Epithelial cell of proximal tubule (primary cell): ENCODE results near the gene C2CD3. TPM values are rescaled to one million over a fixed set of nuclear protein-coding genes. Genes with fewer than 3 reads are reported as not detected.

Experiments
- DNase-seq: peaks from one replicate; pipeline ENCODE4 v3.0.0-alpha.2; 2011; ENCODE audit warnings: low read depth
- H3K4me3 ChIP-seq: 2 replicates; pipeline ENCODE4 v1.5.1; 2011; ENCODE audit warnings: low read depth, mild to moderate bottlenecking, low read length
- total RNA-seq: library from RNA; depleted of rRNA; stranded (reverse); fragments of >200 nt; gene quantifications from 2 replicates; pipeline ENCODE4 v1.2.3, GENCODE V29; 2015
- TF ChIP-seq, protein P1 (sequence below): conservative IDR thresholded peaks from 2 replicates; pipeline ENCODE4 v1.5.1; 2012; ENCODE audit warnings: low read depth, mild to moderate bottlenecking, low read length

C2CD3 gene
- total RNA-seq, 1 donor from 2014 or later, result 15.1 TPM

DNA sequence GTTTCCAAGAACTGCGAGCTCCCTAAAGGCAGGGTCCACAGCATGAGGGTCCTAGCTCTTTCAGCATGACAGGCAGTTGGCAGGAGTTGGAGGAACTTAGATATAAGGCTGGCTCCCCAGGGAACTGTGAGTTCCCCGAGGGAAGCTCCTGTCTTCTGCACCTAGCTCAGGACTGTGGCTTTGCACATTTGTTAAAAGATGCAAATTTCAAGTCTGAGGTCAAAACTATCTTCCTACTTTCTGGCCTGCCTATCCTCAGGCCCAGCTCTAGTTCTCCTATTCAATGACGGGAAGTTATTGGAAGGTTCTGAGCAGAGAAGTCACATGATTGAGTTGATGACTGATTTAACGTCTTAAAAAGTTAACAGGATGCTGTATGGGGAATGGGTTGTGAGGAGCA, 150.3 kb downstream of the C2CD3 start:
- TF ChIP-seq, protein P1, sequence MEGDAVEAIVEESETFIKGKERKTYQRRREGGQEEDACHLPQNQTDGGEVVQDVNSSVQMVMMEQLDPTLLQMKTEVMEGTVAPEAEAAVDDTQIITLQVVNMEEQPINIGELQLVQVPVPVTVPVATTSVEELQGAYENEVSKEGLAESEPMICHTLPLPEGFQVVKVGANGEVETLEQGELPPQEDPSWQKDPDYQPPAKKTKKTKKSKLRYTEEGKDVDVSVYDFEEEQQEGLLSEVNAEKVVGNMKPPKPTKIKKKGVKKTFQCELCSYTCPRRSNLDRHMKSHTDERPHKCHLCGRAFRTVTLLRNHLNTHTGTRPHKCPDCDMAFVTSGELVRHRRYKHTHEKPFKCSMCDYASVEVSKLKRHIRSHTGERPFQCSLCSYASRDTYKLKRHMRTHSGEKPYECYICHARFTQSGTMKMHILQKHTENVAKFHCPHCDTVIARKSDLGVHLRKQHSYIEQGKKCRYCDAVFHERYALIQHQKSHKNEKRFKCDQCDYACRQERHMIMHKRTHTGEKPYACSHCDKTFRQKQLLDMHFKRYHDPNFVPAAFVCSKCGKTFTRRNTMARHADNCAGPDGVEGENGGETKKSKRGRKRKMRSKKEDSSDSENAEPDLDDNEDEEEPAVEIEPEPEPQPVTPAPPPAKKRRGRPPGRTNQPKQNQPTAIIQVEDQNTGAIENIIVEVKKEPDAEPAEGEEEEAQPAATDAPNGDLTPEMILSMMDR, result no peak
- H3K4me3 ChIP-seq, result no peak overlapping the region
- no peak for DNase-seq

GRCh38 chr11:74019860-74020259, 150.9 kb downstream of the C2CD3 start:
- no peak overlapping the region for H3K4me3 ChIP-seq
- TF ChIP-seq, protein P1, result no peak
- no peak for DNase-seq

- DNase-seq, result no peak
- H3K4me3 ChIP-seq, result no peak overlapping the region
- TF ChIP-seq, protein P1, result no peak
These were observed 151.6 kb downstream of the C2CD3 start for GRCh38 chr11:74019104-74019738.

- TF ChIP-seq, protein P1, result no peak
- H3K4me3 ChIP-seq, result no peak overlapping the region
- peak; percentile 45 for DNase-seq
These were observed 152.3 kb downstream of the C2CD3 start for GRCh38 chr11:74018331-74019005.

DNA sequence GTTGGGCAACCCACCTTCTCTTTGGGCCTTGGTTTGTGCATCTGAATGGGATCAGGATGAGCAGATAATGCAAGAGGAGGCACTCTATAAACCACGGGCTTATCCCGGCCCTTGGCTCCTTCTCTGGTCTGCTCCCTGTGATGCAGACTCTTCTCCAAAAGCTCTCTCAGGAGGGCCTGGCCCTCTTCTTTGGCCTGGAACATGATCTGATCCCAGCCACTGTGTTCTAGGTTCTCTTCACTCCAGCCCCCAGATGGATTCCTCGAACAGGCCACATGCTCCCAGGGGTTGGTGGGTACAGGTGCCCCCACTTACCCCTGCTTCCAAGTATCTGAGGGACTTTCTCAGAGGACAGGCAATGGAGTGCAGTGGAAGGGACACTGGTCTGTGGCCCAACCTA, 153.2 kb downstream of the C2CD3 start:
- DNase-seq, result no peak
- TF ChIP-seq, protein P1, result no peak
- no peak overlapping the region for H3K4me3 ChIP-seq

GRCh38 chr11:74015919-74016684, 154.7 kb downstream of the C2CD3 start:
- no peak for DNase-seq
- H3K4me3 ChIP-seq, result no peak overlapping the region
- TF ChIP-seq, protein P1, result no peak
